Measurements from ENCODE around the gene CEP72. TPM values are rescaled to one million over a fixed set of nuclear protein-coding genes. Genes with fewer than 3 reads are reported as not detected.

The CEP72 gene
- polyA plus RNA-seq, 1 donor (not counting 4 experiments of a cell fraction or from before 2014, with no cell fraction given), result 4.5 TPM

DNA sequence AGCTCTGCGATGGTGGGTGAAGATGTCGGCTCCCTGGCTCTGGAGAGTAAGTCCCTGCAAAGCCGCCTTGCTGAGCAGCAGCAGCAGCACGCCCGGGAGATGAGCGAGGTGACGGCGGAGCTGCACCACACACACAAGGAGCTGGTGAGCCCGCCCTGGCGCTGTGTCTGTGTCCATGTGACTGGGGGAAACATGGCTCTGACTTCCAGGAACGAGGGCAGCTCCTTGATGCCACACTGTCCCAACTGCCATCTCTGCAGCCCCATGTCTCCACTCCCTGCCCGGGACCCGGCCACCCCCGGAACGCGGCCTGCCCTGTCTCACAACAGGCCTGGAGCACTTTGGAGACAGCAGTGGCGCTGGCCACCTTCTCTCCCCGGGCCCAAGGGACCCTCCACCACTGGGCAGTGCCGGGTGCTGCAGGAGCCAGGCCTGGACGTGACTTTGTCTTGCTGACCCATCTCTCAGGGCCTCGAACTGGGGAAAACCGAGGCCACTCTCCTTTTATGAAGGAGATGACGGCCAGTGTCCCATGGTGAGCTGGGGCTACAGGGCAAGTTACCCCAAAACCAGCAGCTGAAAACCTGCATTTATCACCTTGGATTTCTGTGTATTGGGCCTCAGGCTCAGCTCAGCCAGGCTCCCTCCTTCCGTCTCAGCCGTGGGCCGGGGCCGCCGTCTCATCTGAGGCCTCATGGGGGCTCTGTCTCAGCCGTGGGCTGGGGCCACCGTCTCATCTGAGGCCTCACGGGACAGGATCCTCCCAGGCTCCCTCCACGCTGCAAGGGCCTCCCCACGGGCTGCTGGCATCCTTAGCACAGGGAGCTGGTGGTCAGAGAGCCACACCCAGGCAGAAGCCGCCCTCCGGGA is 28.6 kb downstream of the CEP72 start:
- Histone ChIP-seq H3K27ac (ENCODE audit: control insufficient read depth, insufficient read depth, low read length) (no peak overlapping the region), H3K36me3 (ENCODE audit: control insufficient read depth in 2 of 2, extremely low read depth in 1 of 2, insufficient read depth in 2 of 2, low read length in 2 of 2) (peaks cover 25 to 40% of the 10 kb centered on the region in 2 experiments), H3K9ac (ENCODE audit: control insufficient read depth, extremely low read depth, insufficient read depth, low read length) (no peak overlapping the region), H3K27me3 (ENCODE audit: control insufficient read depth, extremely low read depth, insufficient read depth, low read length) (no peaks in the 10 kb centered on the region), H4K20me1 (ENCODE audit: control insufficient read depth, extremely low read depth, insufficient read depth, low read length) (no peaks in the 10 kb centered on the region), H3K9me1 (ENCODE audit: control insufficient read depth, extremely low read depth, insufficient read depth, low read length) (no peaks in the 10 kb centered on the region), H3K4me2 (ENCODE audit: control insufficient read depth, extremely low read depth, insufficient read depth, low read depth, low read length) (no peak overlapping the region), H3K9me3 (ENCODE audit: control insufficient read depth, low read depth, low read length) (no peaks in the 10 kb centered on the region), H3K79me2 (ENCODE audit: control insufficient read depth, insufficient read depth, low read length) (no peaks in the 10 kb centered on the region), H3K4me3 (ENCODE audit: control insufficient read depth in 2 of 3, extremely low read depth in 1 of 3, insufficient read depth in 2 of 3, low read depth in 1 of 3, low read length in 3 of 3) (no peak overlapping the region), H3K4me1 (ENCODE audit: control insufficient read depth, extremely low read depth, insufficient read depth, low read length) (no peaks in the 10 kb centered on the region), H2AFZ (ENCODE audit: control insufficient read depth, low read length) (no peak overlapping the region)
- DNase-seq (ENCODE audit: low read depth, low spot score) (no peak), FAIRE-seq (no peak)
- dilution Hi-C loops (cut with MboI; ENCODE audit: extremely low pct_ligation_motif_present, low sequenced_read_pairs), result no loop called here
- TF ChIP-seq CTCF (optimal IDR thresholded peaks at IDR 0.05 in 1 of 3, IDR thresholded peaks at IDR 0.05 in 1 of 3, conservative IDR thresholded peaks at IDR 0.05 in 1 of 3; ENCODE audit: extremely low read depth in 1 of 3, insufficient read depth in 2 of 3, low read length in 3 of 3), result no peak
- TF ChIP-seq EZH2 (IDR thresholded peaks at IDR 0.05; ENCODE audit: low read length), result no peak

DNA sequence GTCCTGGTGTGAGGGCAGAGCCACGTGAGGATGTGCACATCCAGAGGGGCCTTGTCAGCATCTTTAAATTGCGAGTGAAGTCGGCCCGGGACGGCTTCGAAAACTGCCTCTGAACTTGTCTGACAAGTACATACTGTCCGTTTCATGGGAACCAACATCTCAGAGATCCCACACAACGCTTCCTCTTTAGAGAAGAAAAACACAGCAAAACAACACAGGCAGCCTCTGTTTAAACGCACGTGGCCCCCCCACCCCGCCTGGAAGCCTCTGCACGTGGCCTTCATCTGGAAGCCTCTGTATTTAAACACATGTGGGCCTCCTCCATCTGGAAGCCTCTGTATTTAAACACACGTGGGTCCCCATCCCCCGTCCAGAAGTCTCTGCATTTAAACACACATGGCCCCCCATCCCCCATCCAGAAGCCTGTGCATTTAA is 29.2 kb downstream of the CEP72 start:
- DNase-seq (ENCODE audit: low read depth, low spot score) (no peak), FAIRE-seq (no peak)
- dilution Hi-C loops (cut with MboI; ENCODE audit: extremely low pct_ligation_motif_present, low sequenced_read_pairs), result no loop called here
- no peak overlapping the region for H3K4me2 ChIP-seq (ENCODE audit: control insufficient read depth, extremely low read depth, insufficient read depth, low read depth, low read length)
- no peak overlapping the region for H2AFZ ChIP-seq (ENCODE audit: control insufficient read depth, low read length)
- H3K9me1 ChIP-seq (ENCODE audit: control insufficient read depth, extremely low read depth, insufficient read depth, low read length), result no peaks in the 10 kb centered on the region
- H3K27ac ChIP-seq (ENCODE audit: control insufficient read depth, insufficient read depth, low read length), result no peak overlapping the region
- H3K4me1 ChIP-seq (ENCODE audit: control insufficient read depth, extremely low read depth, insufficient read depth, low read length), result no peaks in the 10 kb centered on the region
- no peaks in the 10 kb centered on the region for H3K27me3 ChIP-seq (ENCODE audit: control insufficient read depth, extremely low read depth, insufficient read depth, low read length)
- H4K20me1 ChIP-seq (ENCODE audit: control insufficient read depth, extremely low read depth, insufficient read depth, low read length), result no peaks in the 10 kb centered on the region
- no peak for TF ChIP-seq CTCF (optimal IDR thresholded peaks at IDR 0.05 in 1 of 3, IDR thresholded peaks at IDR 0.05 in 1 of 3, conservative IDR thresholded peaks at IDR 0.05 in 1 of 3; ENCODE audit: extremely low read depth in 1 of 3, insufficient read depth in 2 of 3, low read length in 3 of 3)
- no peak for TF ChIP-seq EZH2 (IDR thresholded peaks at IDR 0.05; ENCODE audit: low read length)
- H3K9ac ChIP-seq (ENCODE audit: control insufficient read depth, extremely low read depth, insufficient read depth, low read length), result no peak overlapping the region
- no peak overlapping the region for H3K4me3 ChIP-seq (ENCODE audit: control insufficient read depth in 2 of 3, extremely low read depth in 1 of 3, insufficient read depth in 2 of 3, low read depth in 1 of 3, low read length in 3 of 3)
- peaks cover 25 to 40% of the 10 kb centered on the region in 2 experiments for H3K36me3 ChIP-seq (ENCODE audit: control insufficient read depth in 2 of 2, extremely low read depth in 1 of 2, insufficient read depth in 2 of 2, low read length in 2 of 2)
- no peaks in the 10 kb centered on the region for H3K79me2 ChIP-seq (ENCODE audit: control insufficient read depth, insufficient read depth, low read length)
- no peaks in the 10 kb centered on the region for H3K9me3 ChIP-seq (ENCODE audit: control insufficient read depth, low read depth, low read length)

All from keratinocyte (primary cell).